HG03103 (cell line): ENCODE data around the gene ACP7.
"Not testable (repeated sequence)": the region's sequence is repeated elsewhere in the genome, so short reads cannot be mapped to it uniquely, and the experiment has no call there.

Experiments used
- ATAC-seq: cut with Tn5 transposase; IDR thresholded peaks from one replicate; pipeline ENCODE4 v1.9.1; 2021; ENCODE audit warnings: low read depth; ENCODE audit not compliant: unreplicated experiment

Gene ACP7

GRCh38 chr19:39129116-39129515 is 44.9 kb downstream of the ACP7 start:
- ATAC-seq, result no peak

DNA sequence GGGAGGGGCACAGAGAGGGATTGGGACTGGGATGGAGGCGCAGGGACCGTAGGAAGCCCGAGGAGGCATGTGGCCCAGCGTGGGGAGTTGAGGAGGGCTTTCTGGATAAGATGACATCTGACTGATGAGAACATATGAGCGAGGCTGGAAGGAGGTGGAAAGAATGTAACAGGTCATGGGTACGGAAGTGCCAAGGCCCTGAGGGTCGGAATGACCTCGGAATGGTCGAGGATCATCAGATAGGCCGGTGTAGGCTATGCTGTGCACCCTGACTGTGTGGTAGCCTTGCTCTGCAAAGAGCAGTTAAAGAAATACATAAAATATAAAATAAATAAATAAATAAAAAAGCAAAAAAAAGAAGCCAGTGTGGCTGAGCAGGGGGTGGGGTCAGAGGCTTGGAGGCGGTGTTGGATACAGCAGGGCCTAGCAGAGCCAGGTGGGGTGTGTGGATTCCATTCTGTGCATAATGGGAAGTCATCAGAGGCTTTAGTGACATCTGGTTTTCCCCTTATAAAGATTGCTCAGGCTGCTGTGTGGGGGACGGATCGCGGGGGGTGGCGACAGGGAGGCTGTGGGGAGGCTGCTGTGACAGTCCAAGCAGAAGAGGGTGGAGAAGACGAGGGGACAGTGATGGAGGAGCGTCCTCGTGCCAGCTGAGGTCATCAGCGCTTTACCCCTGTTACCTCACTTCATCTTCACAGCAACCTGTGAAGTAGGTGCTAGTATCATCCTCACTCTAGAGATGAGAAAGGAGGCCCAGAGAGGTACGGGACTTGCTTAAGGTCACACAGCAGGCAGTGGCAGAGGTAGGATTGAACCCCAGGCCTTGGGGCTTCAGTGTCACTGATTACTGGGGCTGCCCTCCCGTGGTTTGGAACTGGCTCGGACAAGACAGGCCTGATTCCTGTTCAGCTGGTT is 46.4 kb downstream of the ACP7 start:
- no peak for ATAC-seq

DNA sequence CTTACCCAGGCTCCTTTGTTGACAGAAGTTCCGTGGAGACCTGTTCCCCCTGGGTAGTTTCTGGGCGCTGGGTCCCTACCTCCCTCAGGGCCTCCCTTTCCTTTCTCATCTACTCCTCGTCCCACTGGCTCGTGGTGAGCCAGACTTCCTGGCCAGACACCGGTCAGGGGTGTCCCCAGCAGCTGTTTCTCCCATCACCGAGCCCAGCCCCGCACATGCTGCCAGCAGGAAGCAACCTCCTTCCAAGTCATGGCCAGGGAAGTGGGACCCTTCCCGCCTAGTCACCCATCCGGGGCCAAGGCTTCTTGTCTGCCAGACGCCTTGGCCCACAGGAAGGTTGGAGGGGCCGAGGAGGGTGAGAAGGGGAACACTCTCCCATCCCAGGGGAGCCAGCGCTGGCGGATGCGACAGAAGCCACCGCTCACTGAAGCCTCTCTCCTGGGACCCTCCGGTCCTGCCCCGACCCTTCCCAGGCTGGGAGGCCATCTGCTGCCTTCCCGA is 47.1 kb downstream of the ACP7 start:
- ATAC-seq, result no peak

DNA sequence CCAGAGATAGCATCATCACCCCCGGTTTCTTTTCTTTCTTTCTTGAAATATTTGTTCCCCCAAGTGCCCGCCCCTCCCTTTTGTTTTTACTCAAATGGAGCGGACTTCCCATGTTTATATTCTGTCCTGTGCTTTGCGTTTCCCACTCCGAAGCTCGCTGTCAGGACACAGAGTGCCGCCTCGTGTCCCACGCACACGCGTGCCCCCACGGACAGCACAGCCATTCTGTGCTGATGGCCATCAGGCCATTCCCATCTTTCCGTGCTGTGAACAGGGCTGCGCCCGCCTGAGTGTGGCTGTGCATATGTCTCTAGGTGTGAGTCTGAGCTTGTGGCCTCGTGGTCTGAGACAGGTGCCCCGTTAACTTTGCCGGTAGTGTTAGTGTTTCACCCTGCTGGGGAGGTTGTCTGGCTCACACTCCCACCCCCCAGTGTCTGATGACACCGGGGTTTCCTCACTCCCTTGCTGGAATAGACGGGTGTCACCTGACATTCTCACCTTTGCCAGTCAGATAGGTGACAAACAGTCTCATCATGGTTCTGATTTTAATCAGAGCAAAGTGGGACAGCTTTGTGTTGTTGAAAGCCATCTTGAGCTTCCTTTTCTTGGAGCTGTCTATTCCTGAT is 48.3 kb downstream of the ACP7 start:
- no peak for ATAC-seq

DNA sequence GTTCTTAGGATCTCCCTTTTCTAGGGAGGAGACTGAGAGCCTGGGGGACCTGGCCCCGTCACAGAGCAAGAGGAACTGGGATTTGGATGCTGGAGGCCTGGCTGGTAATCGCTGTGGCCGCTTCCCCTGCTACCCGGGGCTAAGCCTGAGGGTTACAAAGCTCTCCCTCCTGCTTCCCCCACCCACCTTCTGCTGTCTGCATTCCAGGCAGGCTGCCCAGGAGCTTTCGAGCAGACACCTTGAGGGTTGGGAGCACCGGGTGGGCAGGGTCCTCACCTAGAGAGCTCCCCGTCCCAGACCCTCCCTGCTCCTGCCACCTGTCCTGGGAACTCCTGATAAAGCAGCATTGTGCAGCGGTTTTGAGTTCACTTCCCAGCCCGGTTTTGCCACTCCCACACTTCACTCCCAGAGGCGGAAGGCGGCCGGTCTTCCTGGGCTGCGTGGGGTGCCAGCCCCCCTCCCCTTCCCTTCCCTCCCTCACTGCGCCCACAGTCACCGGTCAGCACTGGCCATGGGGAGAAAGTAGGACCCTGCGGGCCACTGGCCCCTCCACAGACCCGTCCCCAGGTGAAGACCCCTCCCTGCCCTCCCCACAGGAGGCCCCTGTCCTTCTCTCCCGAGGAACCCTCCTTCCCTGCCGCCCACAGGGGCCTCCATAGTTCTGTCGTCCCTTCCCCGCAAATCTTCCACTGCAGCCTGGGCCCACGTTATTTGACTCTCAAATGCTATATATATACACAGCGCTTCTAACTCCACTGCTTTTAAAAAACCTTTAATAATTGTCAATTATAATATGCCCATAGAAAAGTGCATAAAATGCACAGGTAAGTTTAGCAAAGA is 49.5 kb downstream of the ACP7 start:
- ATAC-seq, result no peak

DNA sequence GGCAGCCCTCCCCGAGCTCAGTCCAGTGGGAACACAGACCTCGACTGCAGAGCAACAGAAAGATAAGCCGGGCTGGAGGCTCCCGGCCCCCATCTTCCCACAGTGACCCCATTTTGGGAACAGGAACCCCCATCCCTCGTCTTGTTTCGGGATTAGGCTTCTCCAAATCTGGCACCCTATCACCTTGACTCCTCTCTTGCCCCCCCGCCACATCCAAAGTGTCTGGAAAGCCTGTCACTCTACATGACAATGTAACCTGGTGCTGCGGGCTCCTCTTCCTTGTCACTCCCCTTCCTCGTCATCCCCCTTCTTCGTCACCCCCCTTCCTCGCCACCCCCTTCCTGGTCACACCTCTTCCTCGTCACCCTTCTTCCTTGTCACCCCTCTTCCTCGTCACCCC is 51.5 kb downstream of the ACP7 start:
- ATAC-seq, result no peak

- no peak for ATAC-seq
Measured at GRCh38 chr19:39136225-39136940, 52.2 kb downstream of the ACP7 start.

DNA sequence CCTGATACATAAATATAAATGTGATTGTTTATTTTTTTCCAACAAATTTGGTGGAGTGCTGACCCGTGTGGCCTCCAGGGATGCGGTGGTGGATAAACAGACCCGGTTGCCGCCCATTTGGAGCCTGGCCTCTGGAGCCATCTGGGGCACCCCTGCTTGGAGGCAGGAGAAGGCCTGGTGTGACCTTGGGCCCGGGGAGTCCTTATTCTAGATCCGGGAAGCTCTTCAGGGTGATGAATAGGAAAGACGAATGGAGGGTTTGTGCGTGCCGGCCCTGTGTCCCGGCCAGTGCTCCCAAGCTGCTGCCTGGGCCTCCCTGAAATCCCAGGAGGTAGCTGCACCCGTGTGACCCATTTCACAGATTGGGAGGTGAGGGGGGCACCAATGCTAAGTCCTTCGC is 53.0 kb downstream of the ACP7 start:
- no peak for ATAC-seq

DNA sequence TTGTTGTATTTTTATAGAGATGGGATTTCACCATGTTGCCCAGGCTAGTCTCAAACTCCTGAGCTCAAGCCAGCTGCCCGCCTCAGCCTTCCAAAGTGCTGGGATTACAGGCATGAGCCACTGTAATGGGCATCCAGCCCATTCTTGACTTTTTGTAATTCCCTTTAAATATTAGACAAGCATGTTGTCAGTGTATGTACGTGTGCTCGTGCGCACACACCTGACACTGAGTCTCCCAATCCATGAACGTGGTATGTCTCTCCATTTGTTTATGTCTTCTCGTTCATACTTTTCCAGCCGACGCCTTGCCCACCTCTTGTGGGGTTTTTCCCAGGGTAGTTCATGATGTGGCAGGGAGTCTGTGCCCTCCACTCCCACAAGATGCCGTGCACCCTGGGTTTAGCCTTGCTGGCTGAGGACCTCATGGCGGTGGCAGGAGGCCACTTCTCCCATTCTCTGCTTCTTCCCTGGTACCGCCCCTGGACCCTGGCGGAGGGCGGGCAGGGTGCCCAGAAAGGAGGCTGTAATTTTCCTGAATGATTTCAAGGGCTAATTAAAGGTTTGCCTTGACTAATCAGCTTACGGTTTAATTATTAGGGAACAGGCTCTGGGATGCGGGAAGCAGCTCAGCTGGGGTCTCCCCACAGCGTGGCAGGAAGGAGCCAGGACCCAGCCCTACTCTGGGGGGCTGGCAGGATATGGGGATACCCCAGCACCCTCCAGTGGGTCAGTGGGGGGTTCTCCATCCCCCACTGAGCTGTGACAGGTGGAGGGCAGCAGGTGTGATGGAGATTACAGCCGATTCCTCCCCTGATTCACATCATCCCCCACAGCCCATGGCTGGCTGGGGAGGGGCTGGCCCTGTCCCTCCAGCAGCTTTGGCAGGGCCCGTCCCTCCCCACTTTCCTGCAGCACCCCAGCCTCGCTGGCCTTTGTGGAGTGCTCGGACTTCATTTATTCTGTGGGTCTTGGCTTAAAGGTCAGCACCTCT is 54.3 kb downstream of the ACP7 start:
- no peak for ATAC-seq

GRCh38 chr19:39139305-39139874 is 55.2 kb downstream of the ACP7 start:
- no peak for ATAC-seq

- ATAC-seq, result no peak
Measured at GRCh38 chr19:39139971-39140453, 55.8 kb downstream of the ACP7 start.

DNA sequence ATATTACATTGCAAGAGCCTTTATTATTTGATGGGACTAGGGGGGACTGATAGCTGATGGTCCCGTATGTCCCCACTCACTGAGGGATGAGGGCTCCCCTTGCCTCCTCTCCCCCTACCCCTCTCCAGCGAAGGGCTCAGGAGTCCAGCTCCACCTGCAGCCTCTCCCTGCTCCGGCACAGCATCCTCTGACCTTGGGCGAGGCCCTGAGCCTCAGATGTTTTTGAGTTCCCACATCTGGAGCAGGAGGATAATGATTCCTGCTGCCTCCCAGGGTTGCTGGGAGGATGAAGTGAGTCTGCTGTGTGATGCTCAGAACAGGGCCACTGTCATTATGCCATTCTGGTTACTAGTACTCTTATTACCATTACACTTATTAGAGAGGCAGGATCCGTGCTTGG is 56.4 kb downstream of the ACP7 start:
- no peak for ATAC-seq

- ATAC-seq, result no peak
Measured at GRCh38 chr19:39141929-39142328, 57.8 kb downstream of the ACP7 start.

DNA sequence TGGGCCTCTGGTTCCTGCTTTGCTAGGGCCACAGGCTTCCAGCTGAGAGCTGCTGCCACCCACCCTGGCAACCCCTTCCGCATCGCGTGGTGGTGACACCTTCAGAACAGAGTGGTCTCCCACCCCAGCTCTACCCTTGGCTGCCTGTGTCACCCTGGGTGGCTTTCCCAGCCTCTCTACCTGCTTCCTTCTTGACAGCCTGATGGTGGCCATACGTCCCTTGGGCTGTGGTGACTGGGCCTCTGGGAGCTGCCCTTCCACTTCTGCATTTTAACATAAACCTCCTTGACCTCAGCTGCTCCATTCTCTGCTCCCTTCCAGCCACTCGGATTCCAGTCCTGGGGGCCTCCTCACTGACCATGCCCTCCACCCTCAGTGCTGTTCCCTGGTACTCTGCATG is 58.5 kb downstream of the ACP7 start:
- ATAC-seq, result no peak

GRCh38 chr19:39143757-39144289 is 59.7 kb downstream of the ACP7 start:
- ATAC-seq, result not testable (repeated sequence)

- ATAC-seq, result no peak
Measured at GRCh38 chr19:39144290-39145071, 60.3 kb downstream of the ACP7 start.

GRCh38 chr19:39145180-39145953 is 61.2 kb downstream of the ACP7 start:
- no peak for ATAC-seq
